ENCODE data around the gene KRTAP6-3.

Gene KRTAP6-3

GRCh38 chr21:30620522-30620921 is 28.3 kb downstream of the KRTAP6-3 start, which contains the start of gene KRTAP20-4:
TSS of gene KRTAP20-4 (plus strand) at chr21:30620627.
- no peak for TF ChIP-seq CTCF (conservative IDR thresholded peaks at IDR 0.05; ENCODE audit: low read length)
- no peak for DNase-seq (ENCODE audit: low read depth)
- no peak within 1 kb of the TSS for H3K4me3 ChIP-seq (ENCODE audit: low read length)

- no peak for DNase-seq (ENCODE audit: low read depth)
- no peak overlapping the region for H3K4me3 ChIP-seq (ENCODE audit: low read length)
- TF ChIP-seq CTCF (conservative IDR thresholded peaks at IDR 0.05; ENCODE audit: low read length) = no peak
Observed at GRCh38 chr21:30623362-30623761, 31.1 kb downstream of the KRTAP6-3 start.

DNA sequence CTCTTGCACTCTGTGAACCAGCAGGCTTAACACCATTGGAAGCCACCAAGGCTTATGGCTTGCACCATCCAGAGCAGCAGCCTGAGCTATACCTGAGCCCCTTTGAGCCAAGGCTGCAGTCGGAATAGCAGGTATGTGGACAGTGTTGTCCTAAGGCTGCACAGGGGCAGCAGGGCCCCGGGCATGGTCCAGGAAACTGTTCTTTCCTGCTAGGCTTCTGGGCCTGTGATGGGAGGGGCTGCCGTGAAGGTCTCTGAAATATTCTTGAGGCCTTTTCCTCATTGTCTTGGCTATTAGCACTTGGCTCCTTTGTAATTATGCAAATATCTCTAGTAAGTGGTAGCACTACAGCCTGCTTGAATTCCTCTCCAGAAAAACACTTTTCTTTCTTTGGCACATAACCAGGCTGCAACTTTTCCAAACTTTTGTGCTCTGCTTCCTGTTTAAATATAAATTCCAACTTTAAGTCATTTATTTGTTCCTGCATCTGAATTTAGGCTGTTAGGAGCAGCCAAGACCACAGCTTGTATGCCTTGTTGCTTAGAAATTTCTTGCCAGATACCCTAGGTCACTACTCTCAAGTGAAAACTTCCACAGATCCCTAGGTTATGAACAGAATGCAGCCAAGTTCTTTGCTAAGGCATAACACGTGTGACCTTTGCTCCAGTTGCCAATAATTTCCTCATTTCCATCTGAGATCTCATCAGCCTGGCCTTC is 33.4 kb downstream of the KRTAP6-3 start:
- no peak overlapping the region for H3K4me3 ChIP-seq (ENCODE audit: low read length)
- no peak for TF ChIP-seq CTCF (conservative IDR thresholded peaks at IDR 0.05; ENCODE audit: low read length)

GRCh38 chr21:30628109-30628508 is 35.9 kb downstream of the KRTAP6-3 start:
- DNase-seq (ENCODE audit: low read depth) = no peak
- TF ChIP-seq CTCF (conservative IDR thresholded peaks at IDR 0.05; ENCODE audit: low read length) = no peak
- H3K4me3 ChIP-seq (ENCODE audit: low read length) = no peak overlapping the region

More for the DNA sequence above, 33.4 kb downstream of the KRTAP6-3 start:
- no peak for DNase-seq (ENCODE audit: low read depth)

- TF ChIP-seq CTCF (conservative IDR thresholded peaks at IDR 0.05; ENCODE audit: low read length) = no peak
- no peak overlapping the region for H3K4me3 ChIP-seq (ENCODE audit: low read length)
- no peak for DNase-seq (ENCODE audit: low read depth)
Observed at GRCh38 chr21:30629200-30629599, 37.0 kb downstream of the KRTAP6-3 start.

DNA sequence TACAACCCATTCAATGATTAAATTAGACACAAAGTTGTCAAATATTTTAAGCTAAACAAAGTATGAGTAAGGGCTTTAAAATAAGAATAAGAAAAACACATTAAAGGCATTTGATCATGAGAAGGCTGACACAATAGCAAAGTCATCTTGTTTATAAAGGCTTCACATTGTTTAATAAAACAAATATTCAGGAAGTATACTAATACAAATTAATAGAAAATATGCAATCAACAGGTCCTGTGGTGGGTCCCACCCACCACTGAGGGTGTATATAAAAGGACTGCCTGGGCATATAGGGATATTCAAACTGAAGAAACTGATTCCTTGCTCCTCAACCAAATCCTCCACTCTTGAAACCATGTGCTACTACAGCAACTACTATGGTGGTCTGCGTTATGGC is 42.7 kb downstream of the KRTAP6-3 start, which contains the start of gene KRTAP20-2:
TSS of gene KRTAP20-2 (plus strand) at position 301 of the 400 bp plus-strand sequence. CDS start at position 359, 58 bp downstream.
- TF ChIP-seq CTCF (conservative IDR thresholded peaks at IDR 0.05; ENCODE audit: low read length) = no peak
- DNase-seq (ENCODE audit: low read depth) = no peak
- H3K4me3 ChIP-seq (ENCODE audit: low read length) = no peak within 1 kb of the TSS

- no peak for TF ChIP-seq CTCF (conservative IDR thresholded peaks at IDR 0.05; ENCODE audit: low read length)
- H3K4me3 ChIP-seq (ENCODE audit: low read length) = no peak overlapping the region
- no peak for DNase-seq (ENCODE audit: low read depth)
Observed at GRCh38 chr21:30638686-30639085, 46.4 kb downstream of the KRTAP6-3 start.

All from AG10803 (cell line).